ENCODE results near the gene XRCC1.
A peak's percentile ranks its signal among the peaks of the same experiment; 100 is the strongest.
"Not testable (repeated sequence)": the region's sequence is repeated elsewhere in the genome, so short reads cannot be mapped to it uniquely, and the experiment has no call there.

XRCC1 gene

DNA sequence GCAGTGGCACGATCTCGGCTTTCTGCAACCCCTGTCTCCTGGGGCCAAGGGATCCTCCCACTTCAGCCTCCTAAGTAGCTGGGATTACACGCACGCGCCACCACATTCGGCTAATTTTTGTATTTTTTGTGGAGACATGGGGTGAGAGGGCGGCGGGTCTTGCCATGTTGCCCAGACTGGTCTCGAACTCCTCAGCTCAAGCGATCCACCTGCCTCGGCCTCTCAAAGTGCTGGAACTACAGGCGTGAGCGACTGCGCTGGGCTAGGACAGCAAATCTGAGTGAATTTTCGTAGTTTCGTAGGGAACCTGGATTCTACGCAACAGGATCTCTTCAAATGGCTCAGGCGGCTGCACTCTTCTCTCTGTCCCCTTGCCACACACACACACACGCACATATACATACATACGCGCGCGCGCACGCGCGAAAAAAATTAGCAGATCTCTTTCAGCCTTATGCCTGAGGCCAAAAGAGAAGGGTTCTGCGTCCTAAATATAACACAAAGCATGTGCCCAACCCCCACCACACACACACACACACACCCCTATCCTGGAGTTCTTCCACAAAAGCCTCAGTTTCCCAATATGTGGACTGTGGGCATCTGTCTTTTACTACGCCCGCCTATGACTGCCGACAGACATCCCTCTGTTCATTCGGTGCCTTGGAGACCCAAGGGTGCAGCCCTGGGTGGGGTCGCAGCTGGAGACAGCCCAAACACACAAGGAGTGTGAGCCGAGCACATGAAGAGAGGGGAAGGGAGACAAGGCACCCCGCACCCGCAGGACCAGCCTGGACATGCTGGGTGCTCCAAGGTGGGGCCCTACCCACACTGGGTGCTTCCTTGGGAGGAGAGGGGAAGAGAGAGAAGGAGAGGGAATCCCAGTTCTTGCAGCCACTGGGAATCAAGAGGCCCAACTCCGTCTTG is 890 bp upstream of the XRCC1 start:
- DNase-seq (ENCODE audit: low read depth) = no peak

DNA sequence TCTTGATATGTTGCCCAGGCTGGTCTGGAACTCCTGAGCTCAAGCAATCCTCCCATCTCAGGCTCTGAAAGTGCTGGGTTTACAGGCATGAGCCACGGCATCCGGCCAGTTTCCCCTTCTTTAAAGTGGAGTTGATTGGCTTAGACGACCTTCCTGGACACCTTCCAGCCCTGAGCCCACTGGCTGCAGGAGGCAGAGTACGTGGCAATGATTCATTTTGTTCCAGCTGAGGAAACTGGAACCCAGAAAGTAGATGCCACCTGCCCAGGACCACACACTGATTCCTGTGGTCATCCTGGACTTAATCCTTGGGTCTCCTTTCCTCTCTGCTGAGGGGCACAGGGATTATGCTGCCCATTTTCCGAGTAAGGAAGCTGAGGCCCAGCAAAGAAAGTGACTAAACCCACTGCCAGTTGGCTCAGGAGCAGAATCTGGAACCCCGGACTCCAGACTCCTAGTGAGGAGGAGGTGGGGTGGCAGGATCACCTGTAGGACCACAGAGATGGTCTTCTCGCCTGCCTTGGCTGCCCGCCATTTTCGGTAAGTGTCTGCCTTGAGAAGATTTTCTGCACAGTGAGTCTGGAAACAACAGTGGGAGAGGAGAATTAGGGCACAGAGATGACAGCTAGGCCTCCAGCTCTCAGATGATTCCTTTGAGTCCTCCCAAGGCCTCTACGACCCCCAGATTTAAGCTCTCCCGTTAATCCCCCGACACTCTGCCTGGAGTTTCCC is 737 bp downstream of the XRCC1 start:
- DNase-seq (ENCODE audit: low read depth) = no peak

DNA sequence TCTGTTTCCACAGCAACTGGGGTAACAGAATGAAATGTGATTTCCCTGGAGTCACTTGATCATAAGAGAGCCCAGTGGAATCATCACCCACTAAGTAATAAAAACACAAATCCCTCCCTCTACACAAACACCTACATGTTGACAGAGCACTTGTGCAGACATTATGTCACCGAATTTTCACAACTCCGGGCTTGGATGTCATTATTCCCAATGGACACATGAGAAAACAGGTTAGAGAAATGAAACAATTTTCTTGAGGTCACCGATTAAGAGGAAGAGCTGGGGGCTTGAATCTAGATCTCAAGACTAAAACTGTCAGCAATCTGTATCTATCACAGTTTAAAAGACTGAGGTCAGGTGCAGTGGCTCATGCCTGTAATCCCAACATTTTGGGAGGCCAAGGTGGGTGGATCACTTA is 3.1 kb downstream of the XRCC1 start:
- no peak for DNase-seq (ENCODE audit: low read depth)

DNA sequence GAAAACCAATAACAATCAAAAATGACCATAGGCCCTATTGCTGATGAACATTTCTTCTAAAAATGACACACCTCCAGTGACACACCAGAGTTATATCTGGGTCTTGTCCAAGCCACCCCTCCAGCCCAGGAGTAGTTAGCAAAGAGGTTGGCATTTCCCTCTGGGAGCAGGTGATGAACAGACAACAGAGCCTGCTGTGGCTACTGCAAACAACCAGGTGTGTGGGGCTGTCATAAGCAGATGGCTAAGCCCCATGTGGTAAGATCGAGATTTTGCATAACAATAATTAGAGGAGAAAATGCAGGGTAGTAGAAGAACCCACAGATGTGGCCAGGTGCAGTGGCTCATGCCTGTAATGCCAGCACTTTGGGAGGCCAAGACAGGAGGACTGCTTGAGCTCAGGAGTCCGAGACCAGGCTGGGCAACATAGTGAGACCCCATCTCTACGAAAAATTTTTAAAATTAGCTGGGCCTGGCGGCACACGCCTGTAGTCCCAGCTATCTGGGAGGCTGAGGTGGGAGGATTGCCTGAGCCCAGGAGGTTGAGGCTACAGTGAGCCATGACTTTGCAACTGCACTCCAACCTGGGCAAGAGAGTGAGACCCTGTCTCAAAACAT is 5.0 kb downstream of the XRCC1 start:
- no peak for DNase-seq (ENCODE audit: low read depth)

DNA sequence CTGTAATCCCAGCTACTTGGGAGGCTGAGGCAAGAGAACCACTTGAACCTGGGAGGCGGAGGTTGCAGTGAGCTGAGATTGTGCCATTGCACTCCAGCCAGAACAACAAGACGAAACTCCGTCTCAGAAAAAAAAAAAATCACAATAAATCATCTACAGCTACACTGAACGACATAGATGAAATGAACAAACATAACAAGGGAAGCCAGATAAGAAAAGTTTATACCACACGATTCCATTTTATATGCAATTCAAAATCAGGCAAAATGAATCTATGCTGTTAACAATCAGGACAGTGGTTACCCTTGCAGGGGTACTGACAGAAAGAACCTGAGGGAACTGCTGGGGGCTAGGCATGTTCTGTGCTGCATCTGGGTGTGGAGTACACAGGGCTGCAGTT is 5.7 kb downstream of the XRCC1 start:
- no peak for DNase-seq (ENCODE audit: low read depth)

DNA sequence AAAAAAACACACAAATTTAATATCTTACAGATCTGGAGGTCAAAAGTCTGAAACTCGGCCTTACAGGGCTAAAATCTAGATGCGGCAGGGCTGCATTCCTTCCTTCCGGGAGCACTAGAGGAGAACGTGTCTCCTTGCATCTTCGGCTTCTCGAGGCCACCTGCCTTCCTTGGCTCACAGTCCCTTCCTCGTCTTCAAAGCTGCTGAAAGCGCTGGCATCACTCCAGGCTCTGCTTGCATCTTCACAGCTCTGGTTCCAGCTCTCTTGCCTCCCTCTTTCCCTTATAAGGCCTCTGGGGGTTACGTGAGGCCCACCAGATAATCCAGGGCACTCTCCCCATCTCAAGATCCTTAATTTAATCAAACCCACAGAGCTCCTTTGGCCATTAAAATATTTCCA is 10.5 kb downstream of the XRCC1 start:
- no peak for DNase-seq (ENCODE audit: low read depth)

DNA sequence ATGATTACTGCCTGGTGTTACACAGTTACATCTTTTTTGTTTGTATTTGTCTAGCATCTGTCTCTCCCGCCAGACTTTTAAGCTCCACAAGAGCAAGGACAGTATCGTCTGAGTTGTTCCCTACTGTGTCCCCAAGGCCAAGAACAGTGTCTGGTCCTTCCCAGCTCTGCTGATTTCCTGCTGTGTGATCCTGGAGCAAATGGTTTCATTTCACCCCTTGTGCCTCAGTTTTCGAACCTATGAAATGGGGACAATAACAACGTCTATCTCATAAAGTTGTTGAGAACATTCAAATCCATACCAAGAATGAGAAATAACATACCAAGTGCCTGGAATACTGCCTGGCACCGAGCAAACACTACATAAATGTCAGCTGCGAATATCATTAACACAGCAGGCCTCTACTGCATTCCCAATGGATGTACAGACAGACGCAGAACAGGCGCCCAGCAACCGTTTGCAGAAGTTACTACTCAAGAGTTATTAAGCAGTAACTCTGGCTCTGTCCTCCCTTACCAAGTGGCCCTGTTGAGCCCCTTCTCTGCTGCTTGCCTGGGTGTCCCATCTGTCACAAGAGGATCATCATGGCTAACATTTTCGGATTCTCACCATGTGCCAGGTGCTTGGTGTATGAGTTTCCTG is 11.4 kb downstream of the XRCC1 start:
- no peak for DNase-seq (ENCODE audit: low read depth)

DNA sequence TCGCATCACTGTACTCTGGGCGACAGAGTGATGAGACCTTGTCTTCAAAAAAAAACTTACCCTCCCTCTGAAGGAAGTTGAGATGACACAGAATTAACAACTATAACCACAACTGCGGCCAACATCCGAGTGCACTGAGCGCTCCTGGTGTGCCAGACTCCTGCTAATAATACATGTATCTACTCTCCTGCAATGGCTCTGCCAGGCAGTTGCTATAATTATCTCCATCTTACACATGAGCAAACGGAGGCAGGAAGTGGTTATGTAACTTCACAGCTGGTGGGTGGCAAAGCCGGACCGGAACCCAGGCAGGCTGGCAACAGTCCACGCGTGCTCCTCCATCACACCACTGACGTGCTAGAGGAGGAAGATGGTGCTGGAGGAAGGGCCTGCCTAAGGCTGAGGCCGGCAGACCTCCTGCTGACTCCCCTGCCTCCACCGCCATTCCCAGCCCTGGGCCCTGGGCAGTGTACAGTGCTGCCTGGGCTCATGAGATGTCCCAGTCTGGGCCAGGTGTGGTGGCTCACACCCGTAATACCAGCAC is 12.6 kb downstream of the XRCC1 start:
- DNase-seq (ENCODE audit: low read depth) = peak; percentile 58

DNA sequence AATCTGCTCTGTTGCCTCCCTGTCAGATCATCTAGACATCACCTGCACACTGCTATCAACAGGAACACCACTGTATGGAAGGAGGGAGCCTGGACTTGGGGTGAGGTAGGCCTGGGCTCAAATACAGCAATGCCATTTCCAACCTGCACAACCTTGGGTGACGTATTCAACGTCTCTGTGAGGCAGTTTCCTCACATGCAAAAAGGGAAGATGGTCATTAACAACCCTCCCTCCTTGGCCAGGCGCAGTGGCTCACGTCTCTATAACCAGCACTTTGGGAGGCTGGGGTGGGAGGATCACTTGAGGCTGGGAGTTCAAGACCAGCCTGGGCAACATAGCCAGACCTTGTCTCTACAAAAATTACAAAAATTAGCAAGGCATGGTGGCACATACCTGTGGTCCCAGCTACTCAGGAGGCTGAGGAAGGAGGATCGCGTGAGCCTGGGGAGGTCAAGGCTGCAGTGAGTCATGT is 13.1 kb downstream of the XRCC1 start:
- no peak for DNase-seq (ENCODE audit: low read depth)

DNA sequence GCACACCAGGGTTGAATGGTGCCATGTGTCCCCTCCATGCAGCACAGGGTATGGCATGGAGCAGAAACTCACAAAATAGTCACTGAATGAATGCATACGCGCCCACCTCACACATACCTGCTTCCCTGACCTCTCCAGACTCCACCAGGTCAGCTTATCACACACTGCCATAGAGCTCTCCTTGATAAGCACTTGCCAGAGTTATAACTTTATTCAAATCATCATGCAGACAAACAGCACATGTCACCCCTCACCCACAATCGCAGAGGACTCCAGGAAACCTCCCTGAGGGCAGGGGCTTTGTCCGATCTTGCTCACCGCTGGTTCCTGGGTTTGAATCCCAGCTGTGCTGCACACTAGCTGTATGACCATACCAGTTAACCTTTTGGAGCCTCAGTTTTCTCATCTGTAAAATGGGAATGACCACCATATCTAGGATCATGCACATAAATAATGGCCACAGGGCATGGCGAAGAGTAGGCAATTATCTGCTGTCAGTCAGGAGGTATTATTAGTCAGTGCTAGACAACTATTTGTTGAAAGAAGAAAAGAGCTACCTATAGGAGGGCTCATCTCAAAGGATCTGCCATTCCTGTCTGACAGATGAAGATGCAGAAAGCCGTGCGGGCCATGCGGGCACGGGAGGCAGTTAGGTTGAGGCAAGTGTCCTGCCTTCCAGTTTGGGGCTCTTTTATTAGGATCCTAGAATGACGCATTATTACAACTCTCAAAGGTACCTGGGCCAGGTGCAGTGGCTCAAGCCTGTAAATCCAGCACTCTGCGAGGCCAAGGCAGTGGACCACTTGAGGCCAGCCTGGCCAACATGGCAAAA is 14.0 kb downstream of the XRCC1 start:
- DNase-seq (ENCODE audit: low read depth) = no peak

DNA sequence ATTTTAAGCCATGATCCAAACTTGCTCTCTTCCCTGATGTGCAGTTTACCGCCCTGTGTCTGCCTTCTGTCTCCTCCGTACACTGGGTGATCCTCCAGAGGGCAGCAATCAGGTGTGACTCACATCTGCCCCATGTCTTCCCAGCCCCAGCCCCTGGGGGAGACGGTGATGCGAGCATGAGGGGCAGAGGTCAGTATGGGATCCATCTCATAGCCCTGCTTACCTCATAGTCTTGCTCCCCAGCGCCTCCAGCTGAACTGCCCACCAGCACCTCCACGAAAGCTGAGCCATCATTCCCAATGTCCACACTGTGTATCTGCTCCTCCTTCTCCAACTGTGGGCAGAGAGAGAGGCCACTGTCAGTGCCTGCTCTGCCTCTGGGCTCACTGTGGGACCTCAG is 14.6 kb downstream of the XRCC1 start:
- no peak for DNase-seq (ENCODE audit: low read depth)

DNA sequence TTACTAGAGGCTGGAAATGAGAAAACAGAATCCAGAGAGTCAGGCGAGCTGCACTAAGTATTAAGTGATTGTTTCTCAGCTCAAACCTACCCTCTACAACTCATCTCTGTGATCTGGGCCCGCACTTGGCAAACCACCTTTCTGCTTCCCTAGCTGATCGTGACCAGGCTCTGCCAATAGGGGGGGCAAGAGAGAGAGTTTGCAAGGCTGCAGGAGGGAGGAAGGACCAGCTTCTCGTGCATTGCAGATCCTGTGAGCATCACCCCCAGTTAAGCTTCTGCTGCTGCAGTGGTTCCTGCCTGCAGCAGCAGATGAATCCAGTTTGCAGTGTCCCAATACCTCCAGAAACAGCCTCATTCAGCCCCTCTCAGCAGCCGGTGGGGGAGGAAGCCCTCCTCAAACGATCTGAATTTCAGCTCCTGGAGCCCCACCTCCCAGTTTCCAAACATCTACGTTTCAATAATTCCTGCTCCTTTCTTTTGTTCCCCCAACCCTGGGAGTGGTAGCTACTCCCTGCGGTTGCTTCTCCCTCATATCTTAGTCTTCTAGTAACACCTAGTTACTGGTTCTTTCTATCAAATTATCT is 20.0 kb downstream of the XRCC1 start:
- DNase-seq (ENCODE audit: low read depth) = peak; percentile 80

DNA sequence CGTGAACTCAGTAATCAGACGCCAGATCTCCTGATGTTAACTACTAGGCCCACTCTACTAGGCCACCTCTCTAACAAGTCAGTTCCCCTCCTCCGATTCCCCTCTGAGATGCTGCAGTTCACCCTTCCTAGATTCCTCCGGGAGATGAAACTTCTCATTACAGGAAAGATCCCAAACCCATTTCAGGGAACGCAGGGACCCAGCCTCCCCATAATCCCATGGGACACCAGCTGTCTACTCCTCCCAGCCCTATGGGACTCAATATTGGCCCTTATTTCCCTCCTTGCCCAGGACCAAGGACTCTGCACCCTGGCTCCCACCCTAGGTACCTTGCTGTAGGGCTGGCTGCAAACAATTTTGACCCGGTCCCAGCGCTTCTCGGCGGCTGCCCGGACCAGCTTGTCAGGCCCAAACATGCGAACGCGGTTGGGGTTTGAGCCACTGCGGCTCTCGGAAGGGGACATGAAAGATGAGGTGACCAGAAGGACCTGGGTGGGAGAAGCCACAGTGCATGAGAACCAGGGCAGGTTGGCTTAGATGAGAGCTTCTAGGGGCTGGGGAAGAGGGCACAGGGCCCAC is 20.9 kb downstream of the XRCC1 start:
- no peak for DNase-seq (ENCODE audit: low read depth)

DNA sequence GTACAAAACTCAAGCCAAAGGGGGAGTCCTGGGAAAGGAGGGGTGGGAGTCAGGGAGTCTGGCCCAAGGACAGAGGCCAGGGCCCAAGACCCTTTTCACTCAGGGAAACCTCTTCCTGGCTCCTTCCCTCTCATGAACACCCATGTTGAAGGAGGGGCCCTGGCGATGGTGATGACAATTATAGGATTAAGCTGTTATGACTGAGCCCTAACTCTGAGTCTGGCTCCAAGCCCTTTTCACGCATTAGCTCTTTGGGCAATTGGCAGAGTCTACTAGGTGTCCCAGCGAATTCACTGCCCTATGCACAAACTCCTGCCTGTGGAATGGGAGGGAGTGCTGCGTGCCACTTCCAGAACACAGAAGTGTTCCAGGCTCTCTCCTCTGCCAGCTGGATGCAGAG is 21.7 kb downstream of the XRCC1 start:
- DNase-seq (ENCODE audit: low read depth) = no peak

DNA sequence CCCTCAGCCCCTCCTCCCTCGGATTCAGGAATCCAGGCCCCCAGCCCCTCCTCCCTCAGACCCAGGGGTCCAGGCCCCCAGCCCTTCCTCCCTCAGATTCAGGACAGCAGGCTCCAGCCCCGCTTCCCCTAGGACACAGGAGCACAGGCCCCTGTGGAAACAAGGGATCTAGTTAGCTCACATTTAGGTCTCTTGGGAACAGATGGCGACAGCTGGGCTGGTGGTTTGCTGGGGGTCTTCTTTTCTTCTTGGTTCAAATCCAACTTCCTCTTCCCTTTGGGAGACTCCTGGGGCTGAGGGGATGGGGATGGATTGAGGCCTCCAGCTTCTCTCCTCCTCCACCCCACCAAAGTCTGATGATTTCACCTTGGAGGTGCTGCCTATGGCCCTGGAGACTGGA is 22.7 kb downstream of the XRCC1 start:
- no peak for DNase-seq (ENCODE audit: low read depth)

DNA sequence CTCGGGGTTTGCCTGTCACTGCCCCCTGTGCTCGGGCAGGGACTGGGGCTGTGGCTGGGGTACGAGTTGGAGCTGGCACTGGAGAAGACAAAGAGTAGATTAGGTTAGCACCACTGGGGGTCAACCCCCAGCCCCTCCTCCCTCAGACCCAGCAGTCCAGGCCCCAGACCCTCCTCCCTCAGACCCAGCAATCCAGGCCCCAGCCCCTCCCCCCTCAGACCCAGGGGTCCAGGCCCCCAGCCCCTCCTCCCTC is 23.2 kb downstream of the XRCC1 start:
- DNase-seq (ENCODE audit: low read depth) = no peak

DNA sequence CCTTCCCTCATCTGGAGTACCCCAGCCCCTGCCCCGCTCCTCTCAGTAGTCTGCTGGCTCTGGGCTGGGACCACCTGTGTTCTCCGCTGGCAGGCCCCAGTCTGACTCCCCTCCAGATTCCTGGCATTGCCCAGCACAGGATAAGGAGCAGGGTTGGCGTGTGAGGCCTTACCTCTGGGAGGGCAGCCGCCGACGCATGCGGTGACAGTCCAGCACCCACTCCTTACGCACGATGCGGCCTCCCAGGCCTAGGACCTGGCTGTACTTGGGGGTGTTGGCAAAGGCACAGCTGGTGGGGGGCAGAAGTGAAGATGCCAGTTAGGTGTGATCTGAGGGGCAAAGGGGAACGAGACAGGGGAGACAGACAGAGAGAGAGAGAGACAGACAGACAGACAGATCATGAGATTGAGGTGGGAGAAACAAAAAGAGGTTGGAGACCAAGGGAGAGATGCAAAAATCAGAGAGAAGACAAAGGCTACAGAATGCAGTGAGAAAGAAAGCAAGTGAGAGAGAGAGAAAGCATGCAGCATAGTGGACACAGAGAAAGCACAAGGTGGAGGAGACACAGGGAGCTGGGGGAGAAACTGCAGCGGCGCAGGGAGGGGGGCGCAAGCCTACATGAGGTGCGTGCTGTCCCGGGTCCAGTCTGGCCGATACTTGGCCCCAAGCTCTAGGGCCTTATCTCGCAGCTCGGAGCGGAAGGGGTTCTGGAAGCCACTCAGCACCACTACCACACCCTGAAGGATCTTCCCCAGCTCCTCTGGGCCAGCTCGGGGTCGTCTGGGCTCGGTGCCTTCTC is 23.7 kb downstream of the XRCC1 start:
- no peak for DNase-seq (ENCODE audit: low read depth)

DNA sequence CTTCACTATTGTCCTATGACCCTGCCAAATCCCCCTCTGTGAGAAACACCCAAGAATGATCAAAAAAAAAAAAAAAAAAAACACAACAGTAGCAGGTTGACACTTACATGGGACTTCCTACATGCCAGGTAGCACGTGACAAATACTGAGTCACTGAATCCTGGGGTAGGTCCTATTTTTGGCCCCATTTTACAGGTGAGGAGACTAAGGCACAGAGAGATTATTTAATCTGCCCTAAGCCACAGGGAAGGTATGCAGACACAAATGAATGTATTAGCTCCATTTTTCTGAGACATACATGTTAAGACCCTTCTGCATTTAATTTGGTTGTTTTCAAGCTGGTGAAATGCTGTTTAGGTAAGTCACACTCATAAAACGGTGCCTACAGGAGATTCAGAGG is 26.6 kb downstream of the XRCC1 start:
- no peak for DNase-seq (ENCODE audit: low read depth)

DNA sequence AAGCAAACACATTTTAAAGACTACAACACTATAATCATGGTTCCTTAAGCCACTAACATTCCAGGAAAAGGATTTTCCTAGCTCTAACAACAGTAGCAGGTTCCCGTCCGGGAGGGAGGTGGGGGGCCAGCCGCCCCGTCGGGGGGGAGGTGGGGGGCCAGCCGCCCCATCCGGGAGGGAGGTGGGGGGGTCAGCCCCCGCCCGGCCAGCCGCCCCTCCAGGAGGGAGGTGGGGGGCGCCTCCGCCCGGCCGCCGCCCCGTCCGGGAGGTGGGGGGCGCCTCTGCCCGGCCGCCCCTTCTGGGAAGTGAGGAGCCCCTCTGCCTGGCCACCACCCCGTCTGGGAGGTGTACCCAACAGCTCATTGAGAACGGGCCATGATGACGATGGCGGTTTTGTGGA is 27.4 kb downstream of the XRCC1 start:
- not testable (repeated sequence) for DNase-seq (ENCODE audit: low read depth)

DNA sequence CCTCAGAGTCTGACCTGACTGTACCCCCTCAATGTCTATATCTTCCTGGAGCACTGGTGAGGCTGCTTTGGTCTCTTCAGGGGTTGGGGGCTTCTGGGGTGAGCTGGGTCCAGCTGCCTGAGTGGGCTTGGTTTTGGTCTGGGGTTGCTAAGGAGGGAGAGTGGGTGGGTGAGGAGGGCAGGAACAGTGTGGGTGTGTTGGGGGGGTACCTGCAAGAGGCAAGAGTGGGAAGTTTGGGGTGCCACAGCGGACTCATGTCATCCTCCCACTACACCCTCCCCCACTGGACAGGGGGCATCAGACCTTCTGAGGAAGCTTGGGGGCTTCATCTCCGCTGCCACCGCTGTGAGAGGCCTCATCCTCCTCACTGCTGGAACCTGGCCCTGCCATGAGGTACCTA is 28.7 kb downstream of the XRCC1 start:
- DNase-seq (ENCODE audit: low read depth) = no peak

Measured in activated T-cell treated with anti-CD3 and anti-CD28 coated beads for 1 hour (primary cell).